Stimulated activated CD4-positive, alpha-beta T cell treated with anti-CD3 and anti-CD28 coated beads, Interleukin-12 subunit alpha, Interleukin-12 subunit beta, amount 100 ng/mL, for 48 hours (primary cell): Measurements from ENCODE around the gene PLCH1.

ENCODE experiments used
- DNase-seq, 3 donors: peaks; one replicate each; pipeline ENCODE4 v3.0.0-alpha.2; 2020; ENCODE audit warnings: low read depth in 2 of 3, low spot score in 1 of 3

Gene PLCH1

DNA sequence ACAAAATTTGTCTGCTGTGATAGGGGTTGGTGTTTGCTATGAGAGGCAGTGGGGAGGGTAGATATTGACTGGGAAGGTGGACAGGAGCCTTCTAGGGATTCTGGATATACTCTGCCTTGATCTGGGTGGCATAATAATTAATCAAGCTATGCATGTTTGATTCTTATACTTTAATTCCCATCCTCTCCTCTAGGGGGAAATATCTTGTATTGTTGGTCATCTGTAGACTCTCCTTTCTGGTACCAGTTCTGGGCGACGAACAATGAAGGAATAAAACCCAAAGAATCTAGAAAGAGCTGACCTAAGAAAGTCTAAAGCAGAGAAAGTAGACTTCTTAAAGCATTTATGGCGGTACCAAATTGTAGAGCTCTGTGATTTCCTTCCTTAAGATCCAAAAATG is 253.2 kb downstream of the PLCH1 start:
- no peak for DNase-seq

DNA sequence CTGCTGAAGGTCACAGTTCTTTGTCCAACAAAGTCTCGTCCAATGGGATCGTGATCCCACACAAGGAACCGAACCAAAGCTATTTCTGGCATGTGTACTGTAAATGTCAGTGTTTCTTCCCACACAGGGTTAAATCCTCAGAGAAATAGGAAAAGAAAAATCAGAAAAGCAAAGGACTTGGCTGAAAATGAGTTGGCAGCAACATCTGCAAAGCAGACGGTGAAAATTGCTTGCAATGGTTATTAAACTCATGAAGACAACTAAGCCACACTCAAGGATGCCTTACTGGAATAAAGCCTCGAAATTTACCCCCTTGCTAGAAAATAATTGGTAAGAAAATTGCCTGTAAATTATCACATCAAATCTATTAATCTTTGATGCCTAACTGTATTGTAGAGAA is 256.2 kb downstream of the PLCH1 start:
- no peak for DNase-seq

DNA sequence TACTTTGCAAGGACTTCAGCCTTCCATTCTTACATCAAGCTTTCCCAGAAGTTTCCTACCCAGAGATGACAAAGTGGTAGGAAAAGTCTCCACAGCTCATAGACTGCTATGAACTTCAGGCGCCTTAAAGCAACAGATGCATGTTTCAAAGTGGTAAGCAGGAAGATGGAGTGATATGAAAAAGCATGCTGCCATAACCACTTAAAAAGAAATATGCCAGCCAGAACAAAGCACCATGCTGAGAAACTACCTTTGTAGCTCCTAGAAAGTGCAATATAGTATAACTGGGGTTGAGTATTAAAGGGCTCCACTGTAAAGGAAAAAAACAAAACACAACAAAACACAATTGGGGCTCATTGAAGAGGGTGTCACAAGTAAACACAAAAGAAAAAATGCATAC is 259.0 kb downstream of the PLCH1 start:
- no peak for DNase-seq

DNA sequence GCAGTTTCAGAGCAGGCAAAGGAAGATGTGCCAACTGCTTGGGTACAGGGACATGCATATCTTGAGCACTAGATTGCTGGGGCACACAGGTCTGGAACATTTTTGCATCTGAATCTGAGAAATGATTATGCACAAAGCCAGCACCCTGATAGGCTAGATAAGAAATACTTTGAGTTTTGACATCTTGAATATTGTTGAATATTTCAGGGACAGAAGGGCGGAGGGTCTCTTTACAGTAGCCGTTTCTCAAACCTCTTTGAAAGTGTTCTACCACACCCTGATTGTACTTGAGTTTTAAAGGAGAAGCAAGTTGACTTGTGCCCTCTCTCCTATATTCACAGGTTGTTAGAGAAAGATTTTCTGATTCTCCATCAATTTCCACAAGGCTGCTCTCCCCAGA is 263.3 kb downstream of the PLCH1 start:
- DNase-seq: no peak

DNA sequence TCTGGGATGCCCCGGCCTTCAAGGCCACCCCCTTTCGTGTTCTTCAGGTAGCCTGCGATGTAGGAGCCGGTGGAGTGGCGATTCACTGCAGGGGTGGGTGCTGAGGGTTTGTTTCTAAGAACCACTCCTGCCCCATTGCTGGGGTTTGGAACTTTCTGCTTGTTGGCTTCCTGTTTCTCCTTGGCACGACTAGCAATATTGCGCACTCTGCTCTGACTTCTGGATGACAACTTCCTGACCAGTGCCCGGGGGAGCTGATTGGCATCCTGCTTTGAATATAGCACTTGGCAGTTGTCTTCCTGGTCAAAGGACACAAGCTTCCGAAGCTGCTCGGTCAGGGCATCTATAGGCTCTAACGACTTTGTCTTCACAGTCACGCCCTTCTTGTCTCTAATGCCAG is 263.8 kb downstream of the PLCH1 start:
- no peak for DNase-seq

DNA sequence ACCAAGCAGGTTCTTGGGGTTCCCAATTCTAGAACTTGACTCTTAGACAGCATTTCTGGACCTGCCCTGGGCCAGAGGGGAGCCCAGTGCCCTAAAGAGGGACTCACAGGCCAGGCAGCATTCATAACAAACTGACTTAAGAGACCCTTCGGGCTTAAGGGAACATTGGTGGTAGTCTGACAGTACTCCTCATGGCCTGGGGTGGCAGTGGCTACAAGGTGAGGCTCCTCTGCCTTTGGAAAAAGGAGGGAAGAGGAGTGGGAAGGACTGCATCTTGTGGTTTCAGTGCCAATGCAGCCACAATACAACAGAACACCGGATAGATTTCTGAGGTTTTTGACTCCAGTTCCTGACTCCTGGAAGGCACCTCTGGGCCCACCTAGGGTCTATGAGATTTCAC is 279.2 kb downstream of the PLCH1 start:
- no peak for DNase-seq

DNA sequence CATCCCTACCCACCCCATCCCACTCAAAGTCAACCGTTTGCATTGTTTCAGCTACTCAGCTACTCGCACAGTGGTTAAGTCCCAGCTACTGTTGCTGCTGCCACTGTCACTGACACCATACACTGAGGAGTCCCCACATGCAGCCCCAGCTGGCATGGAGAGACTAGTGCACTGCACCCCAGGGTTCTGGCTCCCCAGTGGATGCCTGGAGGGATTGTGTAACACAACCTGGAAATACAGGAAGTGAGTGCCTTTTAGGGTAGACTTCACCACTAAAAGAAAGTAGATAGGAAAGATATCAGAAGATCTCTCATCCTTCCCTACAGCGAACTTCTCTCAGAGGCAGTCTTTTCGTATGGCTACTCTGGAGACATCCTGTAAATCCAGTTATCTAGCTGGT is 282.2 kb downstream of the PLCH1 start:
- no peak for DNase-seq

DNA sequence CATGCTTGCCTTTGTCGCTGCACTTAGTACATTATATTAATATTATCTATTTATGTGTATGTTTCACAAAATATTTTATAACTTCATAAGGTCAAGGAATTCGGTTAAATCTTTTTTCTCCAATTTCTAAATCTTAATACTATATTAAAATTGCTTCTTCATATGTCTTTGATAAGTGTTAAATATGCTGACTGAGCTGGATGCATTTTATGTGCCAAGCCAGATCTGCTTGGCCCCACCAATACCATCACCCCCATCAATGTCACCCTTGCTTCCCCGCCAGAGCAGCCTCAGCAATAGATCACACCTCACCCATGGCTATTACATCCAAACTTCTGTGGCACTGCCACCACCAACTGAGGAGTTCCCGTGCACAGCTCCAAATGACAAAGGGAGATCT is 287.3 kb downstream of the PLCH1 start:
- DNase-seq: no peak

DNA sequence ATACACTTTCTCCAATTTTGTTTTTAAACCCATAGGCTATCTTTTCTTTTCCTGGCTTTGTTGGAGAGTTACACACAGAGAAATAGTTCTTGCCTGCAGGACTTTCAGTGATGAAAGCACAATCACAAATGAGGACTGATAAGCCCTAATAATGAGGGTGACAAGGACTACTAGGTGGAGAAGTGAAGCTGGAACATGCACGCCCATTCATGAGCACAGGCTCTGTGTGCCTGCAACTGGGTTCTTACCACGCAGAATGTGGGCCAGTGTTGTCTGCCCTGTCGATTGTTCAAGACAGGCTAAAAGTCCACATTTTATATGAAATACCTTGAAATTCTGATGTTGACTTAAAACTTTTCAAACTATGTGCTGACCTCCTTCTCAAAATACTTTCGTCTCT is 289.1 kb downstream of the PLCH1 start:
- no peak for DNase-seq

DNA sequence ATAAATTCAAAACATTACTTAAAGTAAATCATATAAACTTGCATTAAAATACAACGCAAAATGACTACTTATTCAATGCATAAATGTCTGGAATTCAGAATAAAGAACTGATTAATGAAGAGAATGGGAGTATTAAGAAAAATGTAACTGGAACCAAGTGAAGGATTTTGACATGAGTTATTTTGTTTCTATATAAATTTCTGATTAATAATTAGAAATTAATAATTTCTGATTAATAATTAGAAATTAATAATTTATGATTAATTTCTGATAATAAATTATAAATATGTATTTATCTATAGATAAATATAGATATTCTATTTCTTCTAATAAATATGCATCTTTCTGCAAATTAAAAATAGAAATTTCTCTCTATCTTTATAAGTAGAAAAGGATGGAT is 291.4 kb downstream of the PLCH1 start:
- DNase-seq: no peak

DNA sequence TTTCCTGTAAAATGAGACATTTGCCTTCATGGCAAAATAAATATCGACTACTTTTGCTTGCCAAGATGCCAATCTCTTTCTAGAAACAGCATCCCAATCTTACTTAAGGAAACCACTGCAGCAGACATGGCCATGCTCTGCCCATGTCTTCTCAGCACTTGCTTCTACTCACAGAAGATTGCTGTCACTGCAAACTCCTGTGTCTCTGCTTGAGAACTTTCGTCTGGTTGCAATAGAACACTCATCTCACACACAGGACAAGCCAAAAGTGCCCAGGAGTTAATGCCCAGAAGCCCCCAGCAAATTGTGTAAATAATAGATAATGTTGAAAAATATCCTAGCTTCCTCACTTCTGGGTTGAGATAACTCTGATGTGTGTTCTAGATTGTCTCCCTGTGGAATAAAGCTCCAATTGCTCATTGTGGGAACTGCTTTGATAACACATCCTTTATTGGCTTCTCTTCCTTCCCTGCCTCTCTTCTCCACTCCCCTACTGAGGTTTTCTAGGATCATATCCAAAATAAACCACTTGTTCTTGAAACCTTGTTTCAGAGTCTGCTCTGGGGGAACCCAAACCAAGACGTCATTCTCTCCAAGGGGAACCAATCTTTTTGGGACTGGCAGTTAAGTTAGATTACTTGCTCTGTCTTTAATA is 295.1 kb downstream of the PLCH1 start:
- DNase-seq: no peak

DNA sequence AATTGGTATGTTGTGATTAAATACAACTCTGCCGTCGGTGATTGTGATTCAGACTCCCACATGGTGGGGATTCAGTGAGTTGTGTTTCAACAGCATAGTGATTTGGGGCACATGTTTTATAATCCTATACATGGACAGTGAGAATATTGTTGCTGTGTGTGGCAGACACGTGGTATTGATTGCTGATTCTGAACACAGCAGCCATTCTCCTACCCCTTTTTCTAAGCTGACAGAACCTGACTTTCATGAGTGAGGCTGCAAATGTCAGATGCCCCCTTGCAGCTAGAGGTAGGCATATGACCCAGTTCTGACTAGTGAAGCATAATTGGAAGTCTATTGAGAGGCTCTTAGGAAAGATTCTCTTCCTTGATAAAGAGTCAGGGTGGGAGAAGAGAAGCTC is 296.3 kb downstream of the PLCH1 start:
- DNase-seq: no peak

DNA sequence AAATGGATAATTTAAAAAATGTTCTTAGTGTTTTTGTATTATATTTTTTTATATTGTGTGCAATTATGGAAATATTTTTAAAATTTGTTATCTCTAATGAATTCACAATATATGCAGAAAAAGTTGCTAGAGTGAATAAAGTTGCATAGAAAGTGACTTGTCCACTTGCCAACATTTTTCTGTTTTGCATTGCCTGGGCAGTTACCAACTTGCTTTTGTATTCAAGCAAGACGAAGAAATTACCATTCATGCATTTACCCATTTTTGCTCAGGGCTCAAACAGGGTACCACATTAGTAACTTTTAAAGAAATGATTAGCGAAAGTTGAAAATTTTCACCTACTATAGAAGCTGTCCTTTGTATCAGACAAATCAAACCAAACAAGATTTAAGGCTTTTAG is 298.5 kb downstream of the PLCH1 start:
- no peak for DNase-seq

DNA sequence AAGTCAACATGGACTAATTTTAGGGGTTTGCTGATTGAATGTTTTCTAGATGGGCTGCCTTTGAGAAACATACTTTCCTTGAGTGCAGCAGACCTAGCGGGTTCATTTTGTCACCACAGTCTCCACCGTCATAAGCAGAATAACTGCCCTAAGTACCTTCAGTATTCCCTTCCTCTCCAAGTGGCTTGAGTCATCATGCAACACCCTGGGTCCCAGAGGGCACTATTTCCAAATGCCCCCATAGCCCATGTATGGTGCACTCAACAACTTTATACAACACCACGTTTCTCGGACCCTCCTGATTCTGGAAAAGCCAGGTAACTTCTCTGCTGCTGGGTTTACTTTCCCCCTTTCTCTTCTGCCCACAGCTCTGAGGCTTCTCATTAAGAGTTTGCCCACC is 300.1 kb downstream of the PLCH1 start:
- no peak for DNase-seq

DNA sequence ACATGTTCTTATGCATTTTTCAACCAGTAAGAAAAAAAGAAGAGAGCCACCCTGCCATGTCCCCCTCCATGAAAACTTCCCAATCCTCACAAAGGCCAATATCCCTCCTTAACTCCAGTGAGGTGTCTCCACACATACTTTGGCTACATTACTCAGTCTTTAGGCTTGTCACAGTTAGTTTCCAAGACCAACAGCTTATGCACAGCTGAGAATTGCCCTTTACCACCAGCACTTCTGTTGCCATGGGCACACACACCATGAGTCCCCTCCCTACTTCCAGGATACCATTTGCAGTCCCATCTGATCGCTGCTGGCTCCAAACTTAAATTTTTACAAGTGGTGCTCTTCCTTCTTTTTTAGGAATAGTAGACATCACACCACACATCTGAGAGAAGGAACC is 301.1 kb downstream of the PLCH1 start:
- DNase-seq: no peak

DNA sequence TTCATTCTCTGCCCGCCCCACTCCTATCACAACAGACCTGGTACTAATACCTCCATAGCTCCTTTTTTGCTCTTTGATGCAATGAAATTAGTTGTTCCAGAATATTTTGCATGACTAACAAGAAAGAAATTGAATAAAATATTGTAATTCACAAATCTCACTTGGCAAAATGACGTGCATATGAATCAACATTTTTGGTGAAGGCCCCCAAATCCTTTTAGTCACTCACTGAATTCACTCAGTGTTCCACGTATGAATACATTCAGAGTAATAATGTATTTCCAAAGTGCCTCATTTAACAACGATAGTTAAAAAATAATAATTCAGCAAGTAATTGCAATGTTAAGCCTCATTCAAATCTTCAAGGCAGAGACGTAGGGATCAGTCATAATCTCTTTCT is 302.8 kb downstream of the PLCH1 start:
- DNase-seq: no peak

DNA sequence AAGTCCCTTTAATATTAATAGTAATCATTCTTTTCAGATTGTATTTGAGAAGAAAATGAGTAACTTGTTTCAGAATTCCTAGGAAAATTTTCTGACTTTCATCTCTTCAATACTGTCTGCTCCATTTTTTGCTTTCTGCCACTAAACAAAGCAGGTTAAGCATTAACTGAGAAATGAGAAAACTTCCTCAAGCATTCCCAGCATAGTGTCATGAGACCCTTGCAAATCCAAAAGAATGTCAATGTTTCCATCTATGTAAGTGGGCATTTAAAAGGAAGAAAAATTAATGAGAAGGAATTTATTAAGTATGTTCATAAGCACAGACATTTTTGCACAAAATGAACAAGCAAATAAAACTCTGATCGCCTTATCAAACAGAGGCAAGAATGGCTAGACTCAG is 303.4 kb downstream of the PLCH1 start:
- no peak for DNase-seq

DNA sequence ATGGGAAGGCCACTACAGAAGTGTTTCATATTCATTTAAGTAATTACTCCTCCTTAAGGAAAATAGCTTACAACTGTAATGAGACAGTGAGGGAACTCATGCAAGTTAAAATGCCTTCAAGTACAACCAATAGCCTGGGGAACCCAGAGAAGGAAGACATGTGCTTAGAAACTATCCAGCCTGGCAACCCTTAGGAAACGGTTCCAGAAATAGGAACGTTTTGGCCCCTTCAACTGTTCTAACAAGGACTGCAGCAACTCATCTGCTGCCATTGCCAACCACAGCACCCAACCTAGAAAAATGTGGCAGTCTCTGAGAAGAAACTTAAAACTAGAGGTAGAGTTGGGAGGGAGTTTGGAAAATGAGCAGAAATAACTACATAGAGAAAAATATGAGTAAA is 303.8 kb downstream of the PLCH1 start:
- DNase-seq: no peak

DNA sequence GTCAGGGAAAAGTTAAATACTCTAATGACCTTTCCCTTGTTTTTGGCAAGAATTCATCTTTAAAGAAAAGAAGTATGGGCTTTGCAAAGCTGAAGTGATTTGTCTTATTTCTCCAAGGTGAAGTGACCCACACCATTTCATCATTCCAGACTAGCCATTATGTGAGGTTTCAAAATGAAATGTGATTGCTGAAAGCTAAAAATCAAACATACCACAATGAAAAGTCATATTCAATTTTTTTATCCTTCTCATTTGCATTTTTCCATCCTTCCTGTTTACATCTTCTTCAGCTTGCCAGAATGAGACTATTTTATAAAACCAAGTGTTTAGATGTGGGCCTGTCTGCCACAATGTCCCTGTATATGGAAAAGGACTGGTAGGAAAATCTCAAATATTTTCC is 309.1 kb downstream of the PLCH1 start:
- DNase-seq: no peak

DNA sequence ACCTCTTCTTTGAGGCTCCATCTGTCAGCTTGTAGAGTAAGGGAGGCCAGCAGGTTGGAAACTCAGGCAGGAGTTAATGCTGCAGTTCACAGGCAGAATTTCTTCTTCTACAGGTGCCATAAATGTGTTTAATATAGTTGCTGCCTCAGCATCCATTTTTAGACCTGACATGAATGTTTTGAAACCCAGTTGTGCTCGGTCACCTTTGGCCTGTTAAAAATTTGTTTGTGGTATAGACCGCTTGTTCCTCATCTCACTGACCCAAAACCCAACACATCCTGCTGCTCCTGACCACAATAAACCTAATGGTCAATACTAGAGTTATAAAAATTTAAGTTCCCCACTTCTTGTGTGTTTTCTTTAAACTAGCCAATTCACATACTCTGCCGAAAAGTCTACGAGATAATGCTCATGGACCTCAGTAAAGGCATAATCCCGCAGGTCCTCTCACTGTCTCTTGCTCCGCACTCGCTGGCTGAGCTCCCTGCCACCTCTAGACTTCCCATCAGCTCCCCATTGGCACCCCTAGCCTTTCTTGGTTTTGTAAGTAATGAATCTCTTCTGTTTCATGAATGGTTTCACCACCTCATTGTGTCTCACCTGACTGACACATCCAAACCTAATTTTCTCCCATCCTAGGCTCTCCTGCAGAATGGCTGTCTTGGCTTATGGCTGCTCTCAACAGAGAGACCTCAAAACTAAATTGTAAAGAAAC is 312.9 kb downstream of the PLCH1 start:
- DNase-seq: no peak

DNA sequence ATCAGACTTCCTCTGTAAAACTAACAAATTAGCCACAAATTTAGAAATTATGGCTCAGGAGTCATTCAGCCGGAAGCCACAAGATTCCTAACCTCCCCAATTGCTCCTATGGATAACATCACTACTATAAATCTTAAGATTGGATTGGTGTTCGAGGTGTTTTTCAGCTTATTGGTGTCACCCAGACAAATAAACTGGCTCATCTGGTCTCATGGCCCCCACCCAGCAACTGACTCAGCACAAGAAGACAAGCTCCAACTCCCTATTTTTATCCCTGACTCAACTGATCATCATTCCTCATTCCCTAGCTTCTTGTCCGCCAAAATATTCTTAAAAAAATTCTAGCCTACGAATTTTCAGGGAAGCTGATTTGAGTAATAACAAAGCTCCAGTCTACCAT is 316.3 kb downstream of the PLCH1 start:
- no peak for DNase-seq

DNA sequence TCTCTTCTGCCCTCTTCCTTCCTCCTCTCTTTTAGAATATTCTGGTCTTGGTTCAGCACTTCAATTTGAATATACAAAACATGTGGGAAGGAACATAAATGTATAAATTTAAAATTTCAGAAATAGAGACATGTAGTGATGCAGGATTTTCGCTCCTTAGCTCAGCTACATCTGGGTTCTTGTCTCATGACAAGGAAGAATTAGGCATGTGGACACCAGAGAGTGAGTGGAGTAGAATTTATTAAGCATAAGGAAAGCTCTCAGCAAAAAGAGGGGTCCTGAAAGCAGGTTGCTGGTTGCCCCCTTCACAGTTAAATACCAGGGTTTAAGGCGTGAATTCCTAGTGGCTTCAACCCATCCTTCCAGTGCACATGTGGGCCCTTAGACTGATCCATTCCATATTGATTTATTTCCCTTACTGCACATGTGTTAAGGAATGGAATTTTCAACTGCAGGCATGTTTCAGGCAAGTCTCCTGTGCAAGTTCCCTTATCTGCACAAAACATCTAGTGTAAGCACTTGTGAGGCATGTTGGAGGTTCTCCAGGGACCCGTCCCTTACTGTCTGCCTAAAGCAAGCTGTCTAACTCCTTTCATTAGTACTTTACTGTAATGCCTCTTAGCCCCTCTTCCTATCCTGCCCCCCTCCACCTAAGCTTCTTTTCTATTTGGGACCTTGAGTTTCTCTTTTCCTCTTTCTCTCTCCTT is 318.2 kb downstream of the PLCH1 start:
- no peak for DNase-seq

DNA sequence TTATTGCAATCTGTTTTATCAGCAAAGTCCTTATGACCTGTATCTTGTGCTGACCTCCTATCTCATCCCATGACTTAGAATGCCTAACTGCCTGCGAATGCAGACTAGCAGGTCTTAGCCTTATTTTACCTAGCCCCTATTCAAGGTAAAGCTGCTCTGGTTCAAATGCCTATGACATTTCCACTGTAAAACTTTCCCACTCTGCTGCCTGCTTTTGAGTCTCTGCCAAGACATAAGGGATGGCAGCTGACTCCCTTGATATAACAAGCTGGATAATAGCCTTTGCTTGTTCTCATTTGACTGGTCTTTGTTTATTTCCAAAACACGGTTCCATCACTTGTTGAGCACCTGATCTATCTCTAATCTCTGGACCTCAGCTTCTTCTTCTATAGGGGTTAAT is 319.5 kb downstream of the PLCH1 start:
- no peak for DNase-seq
